ENCODE measurements around the gene SLC10A3. TPM values are rescaled to one million over a fixed set of nuclear protein-coding genes. Genes with fewer than 3 reads are reported as not detected.

The SLC10A3 gene
- total RNA-seq, 1 experiment from 2014 or later = 54.9 TPM

GRCh38 chrX:154471839-154472684 is 18.4 kb downstream of the SLC10A3 start:
- Histone ChIP-seq H3K4me1 (replicated peaks; ENCODE audit: insufficient read depth) (no peaks in the 10 kb centered on the region), H2AFZ (no peak overlapping the region), H4K20me1 (ENCODE audit: insufficient read depth) (no peaks in the 10 kb centered on the region), H3K9me2 (ENCODE audit: insufficient read depth) (no peaks in the 10 kb centered on the region), H3K4me3 (no peak overlapping the region), H3F3A (ENCODE audit: insufficient read depth, low read depth) (no peaks in the 10 kb centered on the region; the same call in 1 of the 2 replicates), H3K27ac (no peak overlapping the region), H3K79me2 (ENCODE audit: low read depth) (no peaks in the 10 kb centered on the region), H3K27me3 (ENCODE audit: insufficient read depth, low read depth) (no peaks in the 10 kb centered on the region), H3K9me3 (ENCODE audit: insufficient read depth, low read depth) (no peaks in the 10 kb centered on the region), H3K4me2 (no peak overlapping the region), H3K36me3 (ENCODE audit: low read depth) (no peaks in the 10 kb centered on the region)
- ChIA-PET CTCF (no interaction called here), POLR2A (ENCODE audit: unreplicated experiment) (interaction anchor here (0.6 kb wide), 1 partner anchor 99 kb away, joined by 5 read pairs; no protein-coding TSS in a partner anchor)
- no peak for DNase-seq
- intact Hi-C loops (cut with micrococcal nuclease; ENCODE audit: unreplicated experiment) = no loop called here
- BruUV-seq (replicated peaks) = no TSS peak
- TF ChIP-seq EZH2 (IDR thresholded peaks at IDR 0.05; ENCODE audit: low read depth) (no peak), CTCF (conservative IDR thresholded peaks at IDR 0.05) (no peak)

GRCh38 chrX:154470914-154471568 is 19.4 kb downstream of the SLC10A3 start:
- intact Hi-C loops (cut with micrococcal nuclease; ENCODE audit: unreplicated experiment) = no loop called here
- Histone ChIP-seq H3K9me2 (ENCODE audit: insufficient read depth) (no peaks in the 10 kb centered on the region), H4K20me1 (ENCODE audit: insufficient read depth) (no peaks in the 10 kb centered on the region), H3K27me3 (ENCODE audit: insufficient read depth, low read depth) (no peaks in the 10 kb centered on the region), H3F3A (ENCODE audit: insufficient read depth, low read depth) (no peaks in the 10 kb centered on the region), H2AFZ (no peak overlapping the region), H3K36me3 (ENCODE audit: low read depth) (no peaks in the 10 kb centered on the region), H3K4me3 (no peak overlapping the region), H3K4me2 (no peak overlapping the region), H3K79me2 (ENCODE audit: low read depth) (no peaks in the 10 kb centered on the region), H3K4me1 (replicated peaks; ENCODE audit: insufficient read depth) (no peaks in the 10 kb centered on the region), H3K9me3 (ENCODE audit: insufficient read depth, low read depth) (no peaks in the 10 kb centered on the region), H3K27ac (no peak overlapping the region)
- ChIA-PET POLR2A (ENCODE audit: unreplicated experiment) (no interaction called here), CTCF (no interaction called here)
- no peak for DNase-seq
- TF ChIP-seq CTCF (conservative IDR thresholded peaks at IDR 0.05) = no peak
- TF ChIP-seq EZH2 (IDR thresholded peaks at IDR 0.05; ENCODE audit: low read depth) = no peak
- no TSS peak for BruUV-seq (replicated peaks)

- Histone ChIP-seq H3K27ac (no peak overlapping the region), H3K4me3 (no peak overlapping the region), H3K4me2 (no peak overlapping the region), H3K79me2 (ENCODE audit: low read depth) (no peaks in the 10 kb centered on the region), H3K9me2 (ENCODE audit: insufficient read depth) (no peaks in the 10 kb centered on the region), H3K9me3 (ENCODE audit: insufficient read depth, low read depth) (no peaks in the 10 kb centered on the region), H3K36me3 (ENCODE audit: low read depth) (no peaks in the 10 kb centered on the region), H3K4me1 (replicated peaks; ENCODE audit: insufficient read depth) (no peaks in the 10 kb centered on the region), H3K27me3 (ENCODE audit: insufficient read depth, low read depth) (no peaks in the 10 kb centered on the region), H3F3A (ENCODE audit: insufficient read depth, low read depth) (no peaks in the 10 kb centered on the region), H2AFZ (no peak overlapping the region), H4K20me1 (ENCODE audit: insufficient read depth) (no peaks in the 10 kb centered on the region)
- CTCF ChIA-PET = no interaction called here
- POLR2A ChIA-PET (ENCODE audit: unreplicated experiment) = no interaction called here
- intact Hi-C loops (cut with micrococcal nuclease; ENCODE audit: unreplicated experiment) = no loop called here
- no TSS peak for BruUV-seq (replicated peaks)
- TF ChIP-seq CTCF (conservative IDR thresholded peaks at IDR 0.05) = no peak
- no peak for TF ChIP-seq EZH2 (IDR thresholded peaks at IDR 0.05; ENCODE audit: low read depth)
- DNase-seq = no peak
Measured at GRCh38 chrX:154470434-154470833, 20.0 kb downstream of the SLC10A3 start.
